Parathyroid adenoma (tissue), 2 donors: ENCODE measurements around the gene MGAT4A.

Source experiments
- H2AFZ ChIP-seq: fragments of 300-600 bp; sonication (generic); one replicate; pipeline ENCODE4 v1.7.0; 2017; ENCODE audit warnings: antibody characterized with exemption, mild to moderate bottlenecking
- H3K27ac ChIP-seq: fragments of 300-600 bp; sonication (generic); one replicate; pipeline ENCODE4 v1.7.0; 2017
- H3K27me3 ChIP-seq: fragments of 300-600 bp; sonication (generic); one replicate; pipeline ENCODE4 v1.7.0; 2017; ENCODE audit warnings: low read length; ENCODE audit not compliant: control insufficient read depth, insufficient read depth
- H3K36me3 ChIP-seq: fragments of 300-600 bp; sonication (generic); one replicate; pipeline ENCODE4 v1.7.0; 2017; ENCODE audit warnings: low read length; ENCODE audit not compliant: control insufficient read depth, insufficient read depth
- H3K4me1 ChIP-seq: fragments of 300-600 bp; sonication (generic); one replicate; pipeline ENCODE4 v1.7.0; 2017; ENCODE audit warnings: control low read depth
- H3K4me2 ChIP-seq: fragments of 300-600 bp; sonication (generic); one replicate; pipeline ENCODE4 v1.7.0; 2017; ENCODE audit warnings: low read length
- H3K4me3 ChIP-seq: fragments of 300-600 bp; sonication (generic); one replicate; pipeline ENCODE4 v1.7.0; 2017; ENCODE audit warnings: low read depth, low read length
- H3K79me2 ChIP-seq: fragments of 300-600 bp; sonication (generic); one replicate; pipeline ENCODE4 v1.7.0; 2017; ENCODE audit warnings: control low read depth
- H3K9ac ChIP-seq: fragments of 300-600 bp; sonication (generic); one replicate; pipeline ENCODE4 v1.7.0; 2017; ENCODE audit warnings: mild to moderate bottlenecking
- H3K9me3 ChIP-seq: fragments of 300-600 bp; sonication (generic); one replicate; pipeline ENCODE4 v1.7.0; 2017; ENCODE audit warnings: low read length; ENCODE audit not compliant: control insufficient read depth
- CTCF ChIP-seq: fragments of 300-600 bp; sonication (generic); IDR thresholded peaks from one replicate; pipeline ENCODE4 v1.7.0; 2017; ENCODE audit warnings: antibody characterized with exemption, mild to moderate bottlenecking
- donor health status: primary hyperparathyroidism.

The MGAT4A gene

GRCh38 chr2:98573426-98573825 is 157.5 kb downstream of the MGAT4A start:
- no peaks in the 10 kb centered on the region for H3K79me2 ChIP-seq
- H3K4me2 ChIP-seq, result no peak overlapping the region
- H2AFZ ChIP-seq, result no peak overlapping the region
- H3K9me3 ChIP-seq, result no peaks in the 10 kb centered on the region
- H3K36me3 ChIP-seq, result no peaks in the 10 kb centered on the region
- H3K27me3 ChIP-seq, result no peaks in the 10 kb centered on the region
- no peak overlapping the region for H3K4me3 ChIP-seq
- H3K9ac ChIP-seq, result no peak overlapping the region
- no peaks in the 10 kb centered on the region for H3K4me1 ChIP-seq
- H3K27ac ChIP-seq, result no peak overlapping the region
- TF ChIP-seq CTCF, result no peak

- Histone ChIP-seq H3K36me3 (no peaks in the 10 kb centered on the region), H3K79me2 (no peaks in the 10 kb centered on the region), H3K4me3 (no peak overlapping the region), H3K9ac (no peak overlapping the region), H3K9me3 (no peaks in the 10 kb centered on the region), H3K27me3 (no peaks in the 10 kb centered on the region), H3K27ac (no peak overlapping the region), H3K4me1 (no peaks in the 10 kb centered on the region), H2AFZ (no peak overlapping the region), H3K4me2 (no peak overlapping the region)
- no peak for TF ChIP-seq CTCF
Measured at GRCh38 chr2:98572676-98573075, 158.3 kb downstream of the MGAT4A start.

GRCh38 chr2:98572211-98572610 is 158.7 kb downstream of the MGAT4A start:
- Histone ChIP-seq H3K9me3 (no peaks in the 10 kb centered on the region), H3K27me3 (no peaks in the 10 kb centered on the region), H3K4me1 (no peaks in the 10 kb centered on the region), H2AFZ (no peak overlapping the region), H3K36me3 (no peaks in the 10 kb centered on the region), H3K27ac (no peak overlapping the region), H3K4me2 (no peak overlapping the region), H3K79me2 (no peaks in the 10 kb centered on the region), H3K9ac (no peak overlapping the region), H3K4me3 (no peak overlapping the region)
- no peak for TF ChIP-seq CTCF

GRCh38 chr2:98571796-98572195 is 159.1 kb downstream of the MGAT4A start:
- no peaks in the 10 kb centered on the region for H3K36me3 ChIP-seq
- no peak overlapping the region for H3K4me2 ChIP-seq
- H3K4me1 ChIP-seq, result no peaks in the 10 kb centered on the region
- no peaks in the 10 kb centered on the region for H3K79me2 ChIP-seq
- no peaks in the 10 kb centered on the region for H3K27me3 ChIP-seq
- TF ChIP-seq CTCF, result no peak
- H2AFZ ChIP-seq, result no peak overlapping the region
- H3K9ac ChIP-seq, result no peak overlapping the region
- H3K9me3 ChIP-seq, result no peaks in the 10 kb centered on the region
- no peak overlapping the region for H3K4me3 ChIP-seq
- no peak overlapping the region for H3K27ac ChIP-seq

- no peak overlapping the region for H3K27ac ChIP-seq
- H2AFZ ChIP-seq, result no peak overlapping the region
- no peaks in the 10 kb centered on the region for H3K79me2 ChIP-seq
- TF ChIP-seq CTCF, result no peak
- no peaks in the 10 kb centered on the region for H3K4me1 ChIP-seq
- H3K9ac ChIP-seq, result no peak overlapping the region
- H3K36me3 ChIP-seq, result no peaks in the 10 kb centered on the region
- no peaks in the 10 kb centered on the region for H3K9me3 ChIP-seq
- H3K4me2 ChIP-seq, result no peak overlapping the region
- no peak overlapping the region for H3K4me3 ChIP-seq
- H3K27me3 ChIP-seq, result no peaks in the 10 kb centered on the region
Measured at GRCh38 chr2:98571121-98571701, 159.7 kb downstream of the MGAT4A start.
